A673 (cell line): ENCODE data around the gene CASQ2.

Experiments
- EZH2 ChIP-seq: fragments of 200-600 bp; sonication (generic); IDR thresholded peaks from 2 replicates; pipeline ENCODE4 v1.6.1; 2017; ENCODE audit warnings: borderline replicate concordance, low read depth, mild to moderate bottlenecking, mixed read lengths, antibody characterized with exemption, low read length; ENCODE audit not compliant: poor library complexity, severe bottlenecking
- TF ChIP-seq, protein P1 (sequence below): fragments of 300-800, 200-600 bp; sonication (generic); conservative IDR thresholded peaks from 2 replicates; pipeline ENCODE4 v1.5.1; 2017; ENCODE audit warnings: low read depth, mild to moderate bottlenecking, antibody characterized with exemption, low read length, moderate library complexity, mixed read lengths

GRCh38 chr1:115762779-115763178 lies 5.7 kb downstream of the CASQ2 start:
- TF ChIP-seq, protein P1, sequence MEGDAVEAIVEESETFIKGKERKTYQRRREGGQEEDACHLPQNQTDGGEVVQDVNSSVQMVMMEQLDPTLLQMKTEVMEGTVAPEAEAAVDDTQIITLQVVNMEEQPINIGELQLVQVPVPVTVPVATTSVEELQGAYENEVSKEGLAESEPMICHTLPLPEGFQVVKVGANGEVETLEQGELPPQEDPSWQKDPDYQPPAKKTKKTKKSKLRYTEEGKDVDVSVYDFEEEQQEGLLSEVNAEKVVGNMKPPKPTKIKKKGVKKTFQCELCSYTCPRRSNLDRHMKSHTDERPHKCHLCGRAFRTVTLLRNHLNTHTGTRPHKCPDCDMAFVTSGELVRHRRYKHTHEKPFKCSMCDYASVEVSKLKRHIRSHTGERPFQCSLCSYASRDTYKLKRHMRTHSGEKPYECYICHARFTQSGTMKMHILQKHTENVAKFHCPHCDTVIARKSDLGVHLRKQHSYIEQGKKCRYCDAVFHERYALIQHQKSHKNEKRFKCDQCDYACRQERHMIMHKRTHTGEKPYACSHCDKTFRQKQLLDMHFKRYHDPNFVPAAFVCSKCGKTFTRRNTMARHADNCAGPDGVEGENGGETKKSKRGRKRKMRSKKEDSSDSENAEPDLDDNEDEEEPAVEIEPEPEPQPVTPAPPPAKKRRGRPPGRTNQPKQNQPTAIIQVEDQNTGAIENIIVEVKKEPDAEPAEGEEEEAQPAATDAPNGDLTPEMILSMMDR: no peak
- TF ChIP-seq EZH2: no peak
